Measurements from ENCODE around the gene SPON1.

The SPON1 gene

DNA sequence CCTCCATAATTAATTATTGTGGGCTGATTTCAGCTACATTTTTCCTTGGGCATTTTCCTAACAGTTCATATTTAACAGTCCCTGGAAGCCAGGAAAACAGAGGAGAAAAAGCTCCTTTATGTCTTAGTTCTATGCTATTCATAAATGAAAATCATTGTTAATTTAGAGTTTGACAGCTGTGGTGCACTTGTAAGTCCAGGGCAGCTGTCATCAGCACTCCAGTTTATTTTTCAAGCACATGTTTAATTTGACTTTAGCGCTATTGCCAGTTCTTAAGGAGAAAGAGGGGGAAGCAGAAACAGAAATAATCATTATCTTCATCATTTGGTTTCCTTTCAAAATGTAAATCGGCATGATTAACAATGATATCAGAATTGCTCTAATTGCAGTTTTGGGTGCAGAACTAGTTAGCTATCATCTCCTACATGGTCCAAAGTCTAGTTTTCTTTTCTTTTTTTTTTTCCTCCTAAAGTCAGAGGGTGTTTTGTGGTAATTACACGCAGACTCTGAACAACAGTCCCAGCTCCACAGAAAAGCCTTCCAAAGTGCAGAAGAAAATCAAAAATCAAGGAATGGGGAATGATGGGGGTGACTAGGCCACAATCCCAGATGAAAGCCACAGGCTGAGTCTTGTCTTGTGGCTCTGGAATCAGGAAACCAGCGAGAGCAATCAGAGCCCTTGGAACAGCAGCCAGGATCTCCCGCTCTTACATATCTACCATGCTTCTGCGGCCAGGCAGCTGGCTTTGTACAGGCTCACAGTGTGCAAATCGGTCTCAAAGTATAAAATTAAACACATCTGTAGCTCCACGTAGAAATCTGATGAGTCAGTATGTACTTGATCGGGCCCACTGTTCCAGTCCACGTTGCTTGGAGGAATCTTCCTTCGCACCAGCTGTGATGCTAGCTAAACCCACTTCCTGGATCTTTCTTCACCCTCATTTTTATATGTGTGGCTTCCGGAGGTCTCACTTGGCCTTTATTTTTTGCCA lies 91.9 kb downstream of the SPON1 start:
- TF ChIP-seq FOXP2 (optimal IDR thresholded peaks at IDR 0.05; ENCODE audit: borderline replicate concordance, extremely low read depth, extremely low read length, insufficient read depth): no peak
- TF ChIP-seq SIN3A (IDR thresholded peaks at IDR 0.05; ENCODE audit: borderline replicate concordance, insufficient read depth, low read length): no peak
- TF ChIP-seq REST (IDR thresholded peaks at IDR 0.05; ENCODE audit: insufficient read depth in 1 of 2, low read depth in 2 of 2, low read length in 2 of 2): no peak
- no peak for TF ChIP-seq TAF1 (IDR thresholded peaks at IDR 0.05; ENCODE audit: borderline replicate concordance, insufficient read depth, low read length)
- no peak for TF ChIP-seq POLR2AphosphoS5 (IDR thresholded peaks at IDR 0.05; ENCODE audit: low read depth, low read length)

GRCh38 chr11:14055936-14056335 lies 93.4 kb downstream of the SPON1 start:
- TF ChIP-seq POLR2AphosphoS5 (IDR thresholded peaks at IDR 0.05; ENCODE audit: low read depth, low read length) (no peak), TAF1 (IDR thresholded peaks at IDR 0.05; ENCODE audit: borderline replicate concordance, insufficient read depth, low read length) (no peak), REST (IDR thresholded peaks at IDR 0.05; ENCODE audit: insufficient read depth in 1 of 2, low read depth in 2 of 2, low read length in 2 of 2) (no peak), SIN3A (IDR thresholded peaks at IDR 0.05; ENCODE audit: borderline replicate concordance, insufficient read depth, low read length) (no peak), FOXP2 (optimal IDR thresholded peaks at IDR 0.05; ENCODE audit: borderline replicate concordance, extremely low read depth, extremely low read length, insufficient read depth) (no peak)

DNA sequence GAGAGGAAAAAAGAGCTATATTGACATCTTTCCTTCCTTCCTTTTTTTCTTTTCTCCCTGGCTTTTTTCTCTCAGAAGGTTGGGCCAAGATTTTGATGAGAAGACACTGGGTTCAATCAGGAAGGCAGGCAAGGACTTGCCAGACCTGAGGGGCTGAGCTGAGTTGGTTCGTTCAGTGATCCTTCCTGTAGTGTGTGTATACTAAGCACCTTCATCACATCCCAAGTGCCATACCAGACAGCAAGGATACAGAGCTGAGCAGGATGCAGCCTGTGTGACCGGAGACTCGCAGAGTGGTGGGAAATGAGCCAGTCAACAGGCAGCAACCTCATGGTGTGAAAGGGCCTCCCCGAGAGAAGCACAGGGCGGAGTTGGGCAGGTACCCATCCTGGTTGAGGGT lies 95.5 kb downstream of the SPON1 start:
- TF ChIP-seq REST (IDR thresholded peaks at IDR 0.05; ENCODE audit: insufficient read depth in 1 of 2, low read depth in 2 of 2, low read length in 2 of 2): no peak
- no peak for TF ChIP-seq POLR2AphosphoS5 (IDR thresholded peaks at IDR 0.05; ENCODE audit: low read depth, low read length)
- TF ChIP-seq SIN3A (IDR thresholded peaks at IDR 0.05; ENCODE audit: borderline replicate concordance, insufficient read depth, low read length): no peak
- no peak for TF ChIP-seq TAF1 (IDR thresholded peaks at IDR 0.05; ENCODE audit: borderline replicate concordance, insufficient read depth, low read length)
- TF ChIP-seq FOXP2 (optimal IDR thresholded peaks at IDR 0.05; ENCODE audit: borderline replicate concordance, extremely low read depth, extremely low read length, insufficient read depth): peak; percentile 14

DNA sequence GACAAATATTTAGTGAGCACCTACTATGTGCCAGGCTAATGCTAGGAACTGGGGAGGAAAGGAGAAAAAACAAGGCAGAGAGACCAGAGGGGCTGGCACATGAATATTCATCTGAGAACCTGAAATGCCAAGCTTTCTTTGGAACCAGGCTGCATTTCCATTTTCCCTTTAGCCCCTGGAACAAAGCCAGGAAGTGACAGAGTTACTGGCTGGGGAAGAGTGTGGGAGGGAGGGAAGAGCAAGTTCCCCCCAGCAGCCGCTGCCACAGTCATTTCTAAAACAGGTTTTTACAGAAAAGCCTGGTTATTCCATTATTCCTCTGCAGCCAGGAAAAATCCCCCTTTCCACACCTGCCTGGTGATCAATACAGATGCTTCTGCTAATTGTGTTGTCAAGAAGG lies 97.0 kb downstream of the SPON1 start:
- TF ChIP-seq REST (IDR thresholded peaks at IDR 0.05; ENCODE audit: insufficient read depth in 1 of 2, low read depth in 2 of 2, low read length in 2 of 2) (no peak), SIN3A (IDR thresholded peaks at IDR 0.05; ENCODE audit: borderline replicate concordance, insufficient read depth, low read length) (no peak), POLR2AphosphoS5 (IDR thresholded peaks at IDR 0.05; ENCODE audit: low read depth, low read length) (no peak), TAF1 (IDR thresholded peaks at IDR 0.05; ENCODE audit: borderline replicate concordance, insufficient read depth, low read length) (no peak), FOXP2 (optimal IDR thresholded peaks at IDR 0.05; ENCODE audit: borderline replicate concordance, extremely low read depth, extremely low read length, insufficient read depth) (no peak)

Data from PFSK-1 (cell line).